HG03354 (cell line): ENCODE measurements around the gene PTPRE.
A peak's percentile ranks its signal among the peaks of the same experiment; 100 is the strongest.

Source experiments
- ATAC-seq: cut with Tn5 transposase; IDR thresholded peaks from one replicate; pipeline ENCODE4 v1.9.1; 2021; ENCODE audit warnings: mild to moderate bottlenecking; ENCODE audit not compliant: unreplicated experiment, poor library complexity, severe bottlenecking

PTPRE gene

GRCh38 chr10:128031216-128031615 lies 124.3 kb downstream of the PTPRE start:
- ATAC-seq = no peak

GRCh38 chr10:128032466-128032865 lies 125.6 kb downstream of the PTPRE start:
- no peak for ATAC-seq

- peak; percentile 81 for ATAC-seq
These were observed 128.7 kb downstream of the PTPRE start for GRCh38 chr10:128035557-128035973.

- no peak for ATAC-seq
These were observed 129.2 kb downstream of the PTPRE start for GRCh38 chr10:128036011-128036615.

GRCh38 chr10:128036746-128037543 lies 130.0 kb downstream of the PTPRE start:
- no peak for ATAC-seq

GRCh38 chr10:128040096-128040495 lies 133.2 kb downstream of the PTPRE start:
- ATAC-seq = no peak

GRCh38 chr10:128040681-128041080 lies 133.8 kb downstream of the PTPRE start:
- ATAC-seq = no peak

GRCh38 chr10:128042131-128042610 lies 135.3 kb downstream of the PTPRE start:
- no peak for ATAC-seq

- no peak for ATAC-seq
These were observed 136.5 kb downstream of the PTPRE start for GRCh38 chr10:128043259-128044045.

- no peak for ATAC-seq
These were observed 137.3 kb downstream of the PTPRE start for GRCh38 chr10:128044186-128044585.

- no peak for ATAC-seq
These were observed 138.3 kb downstream of the PTPRE start for GRCh38 chr10:128044961-128045832.

GRCh38 chr10:128045833-128046120 lies 138.9 kb downstream of the PTPRE start:
- no peak for ATAC-seq

GRCh38 chr10:128046156-128046952 lies 139.5 kb downstream of the PTPRE start:
- ATAC-seq = no peak

- no peak for ATAC-seq
These were observed 140.0 kb downstream of the PTPRE start for GRCh38 chr10:128046953-128047290.

GRCh38 chr10:128047351-128047750 lies 140.4 kb downstream of the PTPRE start:
- peak; percentile 99 for ATAC-seq

GRCh38 chr10:128047991-128048818 lies 141.3 kb downstream of the PTPRE start:
- peak; percentile 35 for ATAC-seq

GRCh38 chr10:128048819-128049210 lies 141.9 kb downstream of the PTPRE start:
- ATAC-seq = no peak
